Neural cell (in vitro differentiated cells): ENCODE data around the gene SHISA3. TPM values are rescaled to one million over a fixed set of nuclear protein-coding genes. Genes with fewer than 3 reads are reported as not detected.

Experiments used
- H2AFZ ChIP-seq: fragments of 200-600, 300-800 bp; sonication (generic), shearing (Covaris generic); 2 replicates; pipeline ENCODE4 v1.6.0; 2014; ENCODE audit warnings: low read depth, mild to moderate bottlenecking, antibody characterized with exemption, low read length, moderate library complexity
- H3F3A ChIP-seq: fragments of 200-600 bp; shearing (Covaris generic); 2 replicates; pipeline ENCODE4 v1.6.1; 2016; ENCODE audit warnings: mild to moderate bottlenecking, moderate library complexity, mixed read lengths, antibody characterized with exemption, low read length; ENCODE audit not compliant: insufficient read depth, poor library complexity, severe bottlenecking
- H3K27ac ChIP-seq: fragments of 200-600, 300-800 bp; sonication (generic), shearing (Covaris generic); 2 replicates; pipeline ENCODE4 v1.5.1; 2014; ENCODE audit warnings: mild to moderate bottlenecking, low read length, moderate library complexity
- H3K27me3 ChIP-seq: fragments of 300-800, 200-600 bp; sonication (generic), shearing (Covaris generic); 2 replicates; pipeline ENCODE4 v1.6.0; 2014; ENCODE audit warnings: mild to moderate bottlenecking, low read depth, low read length, moderate library complexity; ENCODE audit not compliant: insufficient read depth
- H3K36me3 ChIP-seq: fragments of 300-800, 200-600 bp; sonication (generic), shearing (Covaris generic); 2 replicates; pipeline ENCODE4 v1.5.1; 2014; ENCODE audit warnings: mild to moderate bottlenecking, antibody characterized with exemption, low read length, moderate library complexity; ENCODE audit not compliant: insufficient read depth
- H3K4me2 ChIP-seq: fragments of 300-800, 200-600 bp; sonication (generic), shearing (Covaris generic); 2 replicates; pipeline ENCODE4 v1.6.0; 2014; ENCODE audit warnings: mild to moderate bottlenecking, low read length
- H3K4me3 ChIP-seq: fragments of 300-800, 200-600 bp; sonication (generic), shearing (Covaris generic); 2 replicates; pipeline ENCODE4 v1.5.1; 2014; ENCODE audit warnings: mild to moderate bottlenecking, low read length, moderate library complexity
- H3K79me2 ChIP-seq: fragments of 200-600 bp; shearing (Covaris generic); replicated peaks from 2 replicates; pipeline ENCODE4 v1.6.0; 2014; ENCODE audit warnings: mild to moderate bottlenecking, low read length, moderate library complexity; ENCODE audit not compliant: insufficient read depth
- H3K9ac ChIP-seq: fragments of 300-800, 200-600 bp; sonication (generic), shearing (Covaris generic); 2 replicates; pipeline ENCODE4 v1.6.1; 2016; ENCODE audit warnings: mild to moderate bottlenecking, low read length, mixed read lengths
- H3K9me2 ChIP-seq: fragments of 200-600 bp; shearing (Covaris generic); 2 replicates; pipeline ENCODE4 v1.6.1; 2016; ENCODE audit warnings: mild to moderate bottlenecking, low read length, mixed read lengths; ENCODE audit not compliant: insufficient read depth
- H3K9me3 ChIP-seq: fragments of 200-600, 300-800 bp; sonication (generic), shearing (Covaris generic); 2 replicates; pipeline ENCODE4 v1.6.1; 2016; ENCODE audit warnings: mild to moderate bottlenecking, mixed run types, low read length, moderate library complexity, mixed read lengths
- H4K20me1 ChIP-seq: fragments of 200-600 bp; shearing (Covaris generic); 2 replicates; pipeline ENCODE4 v1.6.1; 2016; ENCODE audit warnings: mild to moderate bottlenecking, mixed run types; ENCODE audit not compliant: insufficient read depth
- CTCF ChIP-seq: fragments of 450-650 bp; IDR thresholded peaks from 2 replicates; pipeline ENCODE4 v1.5.1; 2014; ENCODE audit warnings: antibody characterized with exemption, mild to moderate bottlenecking, moderate library complexity; ENCODE audit not compliant: poor library complexity, severe bottlenecking
- EP300 ChIP-seq: fragments of 450-650 bp; conservative IDR thresholded peaks from 2 replicates; pipeline ENCODE4 v1.6.1; 2014; ENCODE audit warnings: antibody characterized with exemption, mild to moderate bottlenecking, moderate library complexity; ENCODE audit not compliant: poor library complexity, severe bottlenecking
- EZH2 ChIP-seq: fragments of 200-600, 300-800 bp; shearing (Covaris generic), sonication (generic); IDR thresholded peaks from 2 replicates; pipeline ENCODE4 v1.6.1; 2014; ENCODE audit warnings: antibody characterized with exemption, low read length, borderline replicate concordance, mild to moderate bottlenecking; ENCODE audit not compliant: insufficient read depth, poor library complexity, severe bottlenecking
- MXI1 ChIP-seq: fragments of 450-650 bp; conservative IDR thresholded peaks from 2 replicates; pipeline ENCODE4 v1.6.1; 2014; ENCODE audit warnings: antibody characterized with exemption, mild to moderate bottlenecking; ENCODE audit not compliant: poor library complexity, severe bottlenecking
- POLR2AphosphoS5 ChIP-seq: IDR thresholded peaks from 2 replicates; pipeline ENCODE4 v1.6.1; 2012
- REST ChIP-seq: IDR thresholded peaks from 2 replicates; pipeline ENCODE4 v1.6.1; 2012; ENCODE audit warnings: borderline replicate concordance
- SMC3 ChIP-seq: fragments of 450-650 bp; conservative IDR thresholded peaks from 2 replicates; pipeline ENCODE4 v1.6.1; 2014; ENCODE audit warnings: antibody characterized with exemption, mild to moderate bottlenecking, moderate library complexity; ENCODE audit not compliant: poor library complexity
- polyA plus RNA-seq: library from polyadenylated mRNA; depleted of rRNA; stranded (reverse); fragments of >200 nt; gene quantifications from 2 replicates; pipeline ENCODE4 v1.2.3, GENCODE V29; 2014

The SHISA3 gene
- polyA plus RNA-seq, 1 donor from 2014 or later, result not detected

GRCh38 chr4:42390622-42391354, 6.5 kb upstream of the SHISA3 start:
- no peak overlapping the region for H3K27ac ChIP-seq
- no peak overlapping the region for H3K9ac ChIP-seq
- peaks cover 13% of the 10 kb centered on the region for H3K27me3 ChIP-seq
- H4K20me1 ChIP-seq, result no peaks in the 10 kb centered on the region
- H3K4me2 ChIP-seq, result no peak overlapping the region
- no peaks in the 10 kb centered on the region for H3K9me2 ChIP-seq
- no peak for TF ChIP-seq REST
- TF ChIP-seq MXI1, result no peak
- H3K79me2 ChIP-seq, result no peaks in the 10 kb centered on the region
- H3K4me3 ChIP-seq, result no peak overlapping the region
- H3K9me3 ChIP-seq, result no peaks in the 10 kb centered on the region
- H3F3A ChIP-seq, result no peaks in the 10 kb centered on the region
- no peak overlapping the region for H2AFZ ChIP-seq
- H3K36me3 ChIP-seq, result no peaks in the 10 kb centered on the region

- no peak overlapping the region for H3K4me2 ChIP-seq
- TF ChIP-seq POLR2AphosphoS5, result no peak
- TF ChIP-seq SMC3, result no peak
- no peak for TF ChIP-seq REST
- no peak for TF ChIP-seq EZH2
- no peak for TF ChIP-seq EP300
- no peak for TF ChIP-seq MXI1
- TF ChIP-seq CTCF, result no peak
Observed at GRCh38 chr4:42391355-42391664, 6.0 kb upstream of the SHISA3 start.

More at GRCh38 chr4:42391355-42391664, 6.0 kb upstream of the SHISA3 start:
- Histone ChIP-seq H3K9ac (no peak overlapping the region), H3K9me3 (no peaks in the 10 kb centered on the region), H4K20me1 (no peaks in the 10 kb centered on the region), H3K36me3 (no peaks in the 10 kb centered on the region), H2AFZ (no peak overlapping the region), H3K79me2 (no peaks in the 10 kb centered on the region), H3K27ac (peak overlapping the region; percentile 3), H3K4me3 (no peak overlapping the region), H3F3A (no peaks in the 10 kb centered on the region), H3K27me3 (peaks cover 18% of the 10 kb centered on the region), H3K9me2 (no peaks in the 10 kb centered on the region)
